Endothelial cell (in vitro differentiated cells): ENCODE measurements around the gene LAIR2. TPM values are rescaled to one million over a fixed set of nuclear protein-coding genes. Genes with fewer than 3 reads are reported as not detected.

Source experiments
- DNase-seq: peaks from one replicate; pipeline ENCODE4 v3.0.0; 2021; ENCODE audit warnings: low spot score
- H3K27ac Mint-ChIP-seq: one replicate; pipeline ENCODE4 v1.8.0; 2021; ENCODE audit warnings: mixed read lengths, inconsistent platforms; ENCODE audit not compliant: unreplicated experiment
- H3K27me3 Mint-ChIP-seq: one replicate; pipeline ENCODE4 v1.8.0; 2021; ENCODE audit warnings: mild to moderate bottlenecking, moderate library complexity, mixed read lengths, inconsistent platforms; ENCODE audit not compliant: unreplicated experiment
- H3K36me3 Mint-ChIP-seq: one replicate; pipeline ENCODE4 v1.8.0; 2021; ENCODE audit warnings: mild to moderate bottlenecking, low read depth, mixed read lengths, inconsistent platforms; ENCODE audit not compliant: unreplicated experiment
- H3K4me1 Mint-ChIP-seq: one replicate; pipeline ENCODE4 v1.8.0; 2021; ENCODE audit warnings: mild to moderate bottlenecking, mixed read lengths, inconsistent platforms; ENCODE audit not compliant: unreplicated experiment
- H3K4me3 Mint-ChIP-seq: one replicate; pipeline ENCODE4 v1.8.0; 2021; ENCODE audit warnings: mild to moderate bottlenecking, mixed read lengths, inconsistent platforms; ENCODE audit not compliant: unreplicated experiment
- H3K9me3 Mint-ChIP-seq: one replicate; pipeline ENCODE4 v1.8.0; 2021; ENCODE audit warnings: mixed read lengths, inconsistent platforms; ENCODE audit not compliant: unreplicated experiment
- total RNA-seq: library from RNA; stranded (reverse); fragmentation: NEBNext Ultra II Directional; extraction: Animal tissue kit (Norgen Biotek cat#: 25700); gene quantifications from one replicate; pipeline ENCODE4 v1.2.1, GENCODE V29; 2021; ENCODE audit not compliant: unreplicated experiment
- TF ChIP-seq, protein P1 (sequence below): fragments of 200-600 bp; sonication (generic); IDR thresholded peaks from one replicate; pipeline ENCODE4 v1.5.0; 2021; ENCODE audit warnings: antibody characterized with exemption; ENCODE audit not compliant: unreplicated experiment

The LAIR2 gene
- total RNA-seq, 1 donor from 2014 or later, result not detected

DNA sequence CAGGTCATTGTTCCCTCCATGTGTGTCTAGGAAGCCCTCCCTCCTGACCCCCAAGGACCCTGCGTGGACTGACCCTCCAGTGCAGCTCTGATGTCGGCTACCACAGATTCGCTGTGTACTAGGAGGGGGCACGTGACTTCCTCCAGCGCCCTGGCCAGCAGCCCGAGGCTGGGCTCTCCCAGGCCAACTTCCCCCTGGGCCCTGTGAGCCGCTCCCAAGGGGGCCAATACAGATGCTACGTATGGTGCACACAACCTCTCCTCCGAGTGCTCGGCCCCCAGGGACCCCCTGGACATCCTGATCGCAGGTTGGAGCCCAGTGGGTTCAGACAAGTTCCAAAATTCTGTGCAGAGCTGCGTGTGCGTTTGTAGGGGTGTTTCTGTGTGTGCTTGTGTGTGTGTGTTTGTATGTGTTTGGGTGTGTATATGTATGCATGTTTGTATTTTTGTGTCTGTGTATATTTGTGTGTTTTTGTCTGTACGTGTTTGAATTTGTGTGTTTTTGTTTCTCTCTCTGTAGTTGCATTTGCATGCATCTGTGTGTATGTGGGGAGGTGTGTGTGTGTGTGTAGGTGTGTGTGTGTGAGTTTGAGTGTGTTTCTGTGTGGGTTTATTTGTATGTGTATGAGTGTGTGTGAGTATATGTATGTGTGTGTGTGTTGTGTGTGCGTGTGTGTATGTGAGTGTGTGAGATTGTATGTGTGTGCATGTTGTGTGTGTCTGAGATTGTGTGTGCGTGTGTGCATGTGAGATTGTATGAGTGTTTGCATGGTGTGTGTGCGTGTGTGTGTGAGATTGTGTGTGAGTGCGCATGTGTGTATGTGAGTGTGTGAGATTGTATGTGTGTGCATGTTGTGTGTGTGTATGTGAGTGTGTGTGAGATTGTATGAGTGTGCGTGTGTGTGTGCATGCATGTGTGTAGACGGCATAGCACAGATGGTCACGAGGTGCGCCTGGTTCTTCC, 49.6 kb downstream of the LAIR2 start:
- H3K4me1 Mint-ChIP-seq, result no peaks in the 10 kb centered on the region
- H3K36me3 Mint-ChIP-seq, result peaks cover 7% of the 10 kb centered on the region
- peaks cover 7% of the 10 kb centered on the region for H3K27me3 Mint-ChIP-seq
- peaks cover 26% of the 10 kb centered on the region for H3K9me3 Mint-ChIP-seq
- TF ChIP-seq, protein P1, sequence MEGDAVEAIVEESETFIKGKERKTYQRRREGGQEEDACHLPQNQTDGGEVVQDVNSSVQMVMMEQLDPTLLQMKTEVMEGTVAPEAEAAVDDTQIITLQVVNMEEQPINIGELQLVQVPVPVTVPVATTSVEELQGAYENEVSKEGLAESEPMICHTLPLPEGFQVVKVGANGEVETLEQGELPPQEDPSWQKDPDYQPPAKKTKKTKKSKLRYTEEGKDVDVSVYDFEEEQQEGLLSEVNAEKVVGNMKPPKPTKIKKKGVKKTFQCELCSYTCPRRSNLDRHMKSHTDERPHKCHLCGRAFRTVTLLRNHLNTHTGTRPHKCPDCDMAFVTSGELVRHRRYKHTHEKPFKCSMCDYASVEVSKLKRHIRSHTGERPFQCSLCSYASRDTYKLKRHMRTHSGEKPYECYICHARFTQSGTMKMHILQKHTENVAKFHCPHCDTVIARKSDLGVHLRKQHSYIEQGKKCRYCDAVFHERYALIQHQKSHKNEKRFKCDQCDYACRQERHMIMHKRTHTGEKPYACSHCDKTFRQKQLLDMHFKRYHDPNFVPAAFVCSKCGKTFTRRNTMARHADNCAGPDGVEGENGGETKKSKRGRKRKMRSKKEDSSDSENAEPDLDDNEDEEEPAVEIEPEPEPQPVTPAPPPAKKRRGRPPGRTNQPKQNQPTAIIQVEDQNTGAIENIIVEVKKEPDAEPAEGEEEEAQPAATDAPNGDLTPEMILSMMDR, result no peak
- no peak for DNase-seq
- H3K4me3 Mint-ChIP-seq, result peak overlapping the region; percentile 65
- H3K27ac Mint-ChIP-seq, result peak overlapping the region; percentile 27

DNA sequence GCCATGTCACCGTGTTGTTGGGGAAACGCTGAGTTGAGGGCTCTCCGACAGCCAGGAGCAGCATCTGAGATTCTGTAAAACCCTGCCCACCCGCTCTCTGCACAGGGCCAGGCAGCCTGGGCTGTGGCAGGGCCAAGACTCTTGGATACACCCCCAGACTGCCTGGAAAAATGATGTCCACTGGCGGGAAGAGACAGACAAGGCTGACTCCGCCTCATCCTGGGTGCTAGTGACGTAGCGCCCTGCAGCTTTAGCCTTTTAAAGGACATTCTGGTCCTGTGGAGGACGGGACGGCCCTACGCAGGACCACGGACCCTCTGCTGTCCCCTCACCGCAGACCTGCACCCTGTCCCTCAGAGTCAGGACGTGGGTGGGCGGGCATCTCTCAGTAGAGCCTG, 50.3 kb downstream of the LAIR2 start:
- Mint-ChIP-seq H3K27ac (no peak overlapping the region), H3K36me3 (peaks cover 7% of the 10 kb centered on the region), H3K27me3 (peaks cover 7% of the 10 kb centered on the region), H3K9me3 (peaks cover 26% of the 10 kb centered on the region), H3K4me1 (no peaks in the 10 kb centered on the region), H3K4me3 (no peak overlapping the region)
- TF ChIP-seq, protein P1, result no peak
- DNase-seq, result no peak

DNA sequence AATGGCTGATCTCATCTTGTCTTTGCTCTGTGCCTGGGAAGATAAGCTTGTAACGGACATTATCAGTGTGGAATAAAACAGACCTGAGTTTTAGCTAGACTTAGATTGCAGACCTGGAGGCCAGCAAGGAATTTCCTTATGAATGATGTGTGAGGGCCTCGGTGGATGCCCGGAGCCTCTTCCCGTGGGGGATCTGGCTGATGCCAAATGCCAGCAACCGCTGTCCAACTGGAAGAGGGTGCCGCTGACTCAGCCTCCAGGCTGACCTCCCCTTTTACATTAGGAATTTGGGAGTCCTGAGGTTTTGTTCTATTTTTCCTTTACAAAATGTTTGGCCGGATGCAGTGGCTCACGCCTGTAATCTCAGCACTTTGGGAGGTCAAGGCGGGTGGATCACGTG, 51.4 kb downstream of the LAIR2 start:
- H3K9me3 Mint-ChIP-seq, result peaks cover 31% of the 10 kb centered on the region

DNA sequence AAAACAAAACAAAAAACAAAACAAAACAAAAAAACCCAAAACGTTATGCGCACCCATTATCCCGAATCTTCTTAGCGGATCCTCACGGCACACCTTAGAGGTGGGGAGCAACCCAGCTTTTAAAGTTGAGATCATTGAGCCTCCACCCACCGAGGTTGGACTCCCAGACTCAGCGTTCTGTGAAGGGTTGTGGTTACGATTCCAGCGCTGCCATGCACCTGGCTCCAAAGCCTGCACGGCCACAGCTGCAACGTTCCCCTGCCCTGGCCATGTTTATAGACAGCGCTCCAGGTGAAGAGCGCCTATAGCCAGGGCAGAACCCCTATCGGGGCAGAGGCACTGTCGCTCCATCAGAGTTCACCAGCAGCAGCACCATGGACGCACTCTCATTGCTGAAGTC, 52.3 kb downstream of the LAIR2 start:
- Mint-ChIP-seq H3K27me3 (peaks cover 5% of the 10 kb centered on the region), H3K4me1 (no peaks in the 10 kb centered on the region), H3K4me3 (no peak overlapping the region), H3K36me3 (peaks cover 7% of the 10 kb centered on the region), H3K27ac (no peak overlapping the region), H3K9me3 (peaks cover 31% of the 10 kb centered on the region)
- no peak for DNase-seq
- TF ChIP-seq, protein P1, result no peak

More for the DNA sequence above, 51.4 kb downstream of the LAIR2 start:
- Mint-ChIP-seq H3K27me3 (peaks cover 5% of the 10 kb centered on the region), H3K4me1 (no peaks in the 10 kb centered on the region), H3K4me3 (no peak overlapping the region), H3K27ac (no peak overlapping the region), H3K36me3 (peaks cover 7% of the 10 kb centered on the region)
- DNase-seq, result no peak
- TF ChIP-seq, protein P1, result no peak

DNA sequence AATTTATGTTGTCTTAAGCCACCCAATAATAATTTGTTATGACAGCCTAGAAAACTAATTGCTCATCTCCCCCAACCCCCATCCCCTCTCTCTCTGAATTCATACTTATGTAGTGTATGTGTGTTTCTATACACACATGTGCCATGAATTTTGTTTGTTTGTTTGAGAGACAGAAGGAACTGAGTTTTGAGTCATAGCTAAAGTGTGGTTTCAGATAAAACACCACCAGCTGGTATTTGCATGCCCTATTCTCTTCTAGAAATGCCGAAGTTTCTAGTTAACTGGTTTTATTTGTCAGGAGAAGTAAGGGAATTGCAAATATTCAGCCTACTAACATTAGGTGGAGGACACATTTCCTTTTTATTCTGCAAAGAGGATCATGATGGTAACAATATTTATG, 53.6 kb downstream of the LAIR2 start:
- TF ChIP-seq, protein P1, result no peak
- peaks cover 7% of the 10 kb centered on the region for H3K36me3 Mint-ChIP-seq
- no peak overlapping the region for H3K27ac Mint-ChIP-seq
- H3K4me3 Mint-ChIP-seq, result no peak overlapping the region
- peaks cover 35% of the 10 kb centered on the region for H3K9me3 Mint-ChIP-seq
- no peak for DNase-seq
- H3K27me3 Mint-ChIP-seq, result peaks cover 3% of the 10 kb centered on the region
- no peaks in the 10 kb centered on the region for H3K4me1 Mint-ChIP-seq
